H1 (cell line): ENCODE measurements around the gene GADD45GIP1. TPM values are rescaled to one million over a fixed set of nuclear protein-coding genes. Genes with fewer than 3 reads are reported as not detected.

Source experiments
- CTCF ChIA-PET: fragments of 300-600 bp; sonication (Branson Sonifier 250); formaldehyde crosslinking; loops from one replicate; lab custom pipeline; 2021; ENCODE audit not compliant: partially characterized antibody; lab: Charles Lee
- POLR2A ChIA-PET: fragments of 300-600 bp; sonication (Branson Sonifier 250); formaldehyde crosslinking; loops from one replicate; lab custom pipeline; 2021; ENCODE audit warnings: inconsistent platforms; ENCODE audit not compliant: partially characterized antibody; lab: Charles Lee
- DNase-seq, 2 experiments: peaks; one replicate each; pipeline versions ENCODE4 v3.0.0 to v3.0.0-alpha.2; 2010 to 2022; ENCODE audit warnings: low spot score in 2 of 2, low read depth in 1 of 2, mixed read lengths in 1 of 2
- FAIRE-seq: peaks from 2 replicates; lab custom pipeline; 2011; peaks lifted over from hg19 to GRCh38; lab: Jason Lieb, UNC
- H2AFZ ChIP-seq: 2 replicates; pipeline ENCODE4 v1.8.1; 2012; ENCODE audit warnings: low read length, inconsistent platforms
- H2AK5ac ChIP-seq: 2 replicates; pipeline ENCODE4 v1.6.1; 2013; ENCODE audit warnings: low read depth, low read length
- H2BK120ac ChIP-seq: replicated peaks from 2 replicates; pipeline ENCODE3; 2013; ENCODE audit warnings: low read depth, low read length, inconsistent platforms
- H2BK12ac ChIP-seq: 2 replicates; pipeline ENCODE4 v1.6.1; 2013; ENCODE audit warnings: low read depth, low read length
- H2BK15ac ChIP-seq: 2 replicates; pipeline ENCODE4 v1.6.1; 2013; ENCODE audit warnings: low read length
- H2BK20ac ChIP-seq: 2 replicates; pipeline ENCODE4 v1.6.1; 2013; ENCODE audit warnings: low read length
- H2BK5ac ChIP-seq: 2 replicates; pipeline ENCODE4 v1.6.1; 2013; ENCODE audit warnings: low read depth, low read length
- H3K14ac ChIP-seq: 2 replicates; pipeline ENCODE4 v1.6.1; 2013; ENCODE audit warnings: inconsistent platforms; ENCODE audit not compliant: insufficient read length
- H3K18ac ChIP-seq: 2 replicates; pipeline ENCODE4 v1.6.1; 2013; ENCODE audit warnings: low read length; ENCODE audit errors: extremely low read depth
- H3K23ac ChIP-seq: 2 replicates; pipeline ENCODE4 v1.6.1; 2013; ENCODE audit warnings: inconsistent platforms; ENCODE audit not compliant: insufficient read length
- H3K23me2 ChIP-seq: 2 replicates; pipeline ENCODE4 v1.6.1; 2013; ENCODE audit warnings: low read depth, low read length
- H3K27ac ChIP-seq: 2 replicates; pipeline ENCODE4 v1.6.1; 2011; ENCODE audit warnings: low read depth, low read length, inconsistent platforms
- H3K27me3 ChIP-seq, 4 experiments: replicated peaks in 1 of 4; 1 replicate in 1 of 4; 2 replicates in 3 of 4; pipeline versions ENCODE4 v1.6.1 to v1.8.1; 2011 to 2013; ENCODE audit warnings: low read length in 3 of 4, mild to moderate bottlenecking in 3 of 4, inconsistent platforms in 2 of 4, mixed read lengths in 2 of 4, moderate library complexity in 1 of 4; ENCODE audit not compliant: control insufficient read depth in 3 of 4, insufficient read depth in 3 of 4; ENCODE audit errors: extremely low read depth in 1 of 4
- H3K36me3 ChIP-seq, 4 experiments: 2 replicates each; pipeline versions ENCODE4 v1.6.1 to v1.8.1; 2011 to 2013; ENCODE audit warnings: mild to moderate bottlenecking in 4 of 4, low read length in 3 of 4, moderate library complexity in 2 of 4, control low read depth in 1 of 4, inconsistent platforms in 1 of 4; ENCODE audit not compliant: insufficient read depth in 4 of 4, control insufficient read depth in 2 of 4
- H3K4ac ChIP-seq: replicated peaks from 2 replicates; pipeline ENCODE3; 2013; ENCODE audit warnings: low read length, low read depth, mixed read lengths, inconsistent platforms; ENCODE audit not compliant: insufficient read length
- H3K4me1 ChIP-seq, 4 experiments: replicated peaks in 1 of 4; 1 replicate in 1 of 4; 2 replicates in 3 of 4; pipeline versions ENCODE4 v1.6.1 to v1.8.1; 2011 to 2013; ENCODE audit warnings: low read length in 3 of 4, inconsistent platforms in 2 of 4, mixed read lengths in 1 of 4; ENCODE audit not compliant: insufficient read depth in 4 of 4, control insufficient read depth in 3 of 4
- H3K4me2 ChIP-seq, 2 experiments: 2 replicates each; pipeline versions ENCODE4 v1.6.1 to v1.8.1; 2011 to 2013; ENCODE audit warnings: low read depth in 2 of 2, low read length in 2 of 2, control low read depth in 1 of 2, inconsistent platforms in 1 of 2, mild to moderate bottlenecking in 1 of 2; ENCODE audit not compliant: insufficient read depth in 1 of 2
- H3K4me3 ChIP-seq, 4 experiments: fragments of 200-600, 300-600 bp in 1 of 4; sonication (generic), shearing (Covaris generic), sonication (Bioruptor Twin) in 1 of 4; 2 replicates each; pipeline versions ENCODE4 v1.5.1 to v1.8.1; 2011 to 2016; ENCODE audit warnings: low read length in 4 of 4, low read depth in 3 of 4, control low read depth in 2 of 4, inconsistent platforms in 2 of 4, mild to moderate bottlenecking in 2 of 4, mixed read lengths in 1 of 4, moderate library complexity in 1 of 4; ENCODE audit not compliant: insufficient read depth in 2 of 4; ENCODE audit errors: extremely low read depth in 1 of 4
- H3K56ac ChIP-seq: replicated peaks from 2 replicates; pipeline ENCODE3; 2013; ENCODE audit warnings: low read depth, mild to moderate bottlenecking, mixed read lengths, low read length, inconsistent platforms; ENCODE audit not compliant: insufficient read length
- H3K79me1 ChIP-seq: 2 replicates; pipeline ENCODE4 v1.6.1; 2013; ENCODE audit warnings: low read depth, low read length, control low read depth
- H3K79me2 ChIP-seq, 2 experiments: 2 replicates each; pipeline versions ENCODE4 v1.6.1 to v1.8.1; 2012 to 2013; ENCODE audit warnings: low read length in 2 of 2, mild to moderate bottlenecking in 2 of 2, inconsistent platforms in 1 of 2; ENCODE audit not compliant: insufficient read depth in 2 of 2, control insufficient read depth in 1 of 2
- H3K9ac ChIP-seq, 4 experiments: replicated peaks in 1 of 4; 1 replicate in 1 of 4; 2 replicates in 3 of 4; pipeline versions ENCODE4 v1.6.1 to v1.8.1; 2011 to 2013; ENCODE audit warnings: low read depth in 3 of 4, low read length in 3 of 4, control low read depth in 2 of 4, mild to moderate bottlenecking in 2 of 4, moderate library complexity in 2 of 4, inconsistent platforms in 1 of 4; ENCODE audit errors: extremely low read depth in 1 of 4
- H3K9me3 ChIP-seq, 2 experiments: 2 replicates each; pipeline versions ENCODE4 v1.6.1 to v1.8.1; 2012 to 2013; ENCODE audit warnings: mild to moderate bottlenecking in 2 of 2, moderate library complexity in 2 of 2, control low read depth in 1 of 2, inconsistent platforms in 1 of 2, low read depth in 1 of 2, low read length in 1 of 2, mixed read lengths in 1 of 2; ENCODE audit not compliant: insufficient read depth in 2 of 2
- H4K20me1 ChIP-seq, 2 experiments: replicated peaks in 1 of 2; 2 replicates each; pipeline versions ENCODE3 to v1.8.1; 2011 to 2013; ENCODE audit warnings: inconsistent platforms in 2 of 2, low read length in 2 of 2, mild to moderate bottlenecking in 1 of 2; ENCODE audit not compliant: insufficient read depth in 2 of 2, control insufficient read depth in 1 of 2
- H4K5ac ChIP-seq: 2 replicates; pipeline ENCODE4 v1.6.1; 2013; ENCODE audit warnings: low read length, low read depth, mixed read lengths, inconsistent platforms; ENCODE audit not compliant: insufficient read length
- H4K8ac ChIP-seq: 2 replicates; pipeline ENCODE4 v1.8.0; 2013; ENCODE audit warnings: mild to moderate bottlenecking, moderate library complexity, low read length, inconsistent platforms; ENCODE audit not compliant: insufficient read depth; ENCODE audit errors: extremely low read depth
- H4K91ac ChIP-seq: replicated peaks from 2 replicates; pipeline ENCODE3; 2013; ENCODE audit warnings: low read length, mixed read lengths, inconsistent platforms; ENCODE audit not compliant: insufficient read length
- WGBS, 2 experiments: shearing (Covaris generic) in 1 of 2; methylation state at CpG; one replicate each; pipeline versions ENCODE4 v1.1.6 to v1.1.7; 2013 to 2015; ENCODE audit warnings: low lambda C conversion rate in 2 of 2, mixed read lengths in 2 of 2, inconsistent platforms in 1 of 2, low coverage in 1 of 2, missing lambda C conversion rate in 1 of 2; ENCODE audit not compliant: insufficient replicate concordance in 2 of 2, insufficient coverage in 1 of 2, insufficient read length in 1 of 2; ENCODE audit errors: extremely low coverage in 1 of 2, missing lambda C conversion rate in 1 of 2; 5-methylcytosine and 5-hydroxymethylcytosine counted together
- polyA plus RNA-seq, 7 experiments: library from polyadenylated mRNA; depleted of rRNA in 3 of 7; stranded (reverse) in 5 of 7; unstranded in 2 of 7; fragments of >200 nt in 5 of 7; fragments of 200-250 nt in 2 of 7; gene quantifications; 1 replicate in 5 of 7; 2 replicates in 1 of 7; 4 replicates in 1 of 7; pipeline versions ENCODE4 v1.2.1 to v1.2.3, GENCODE V29; 2011 to 2013; ENCODE audit warnings: missing spikeins in 2 of 7, mixed read lengths in 2 of 7
- total RNA-seq: library from RNA; stranded (reverse); fragmentation: NEBNext Ultra II Directional; extraction: Animal tissue kit (Norgen Biotek cat#: 25700); gene quantifications from 2 replicates; pipeline ENCODE4 v1.2.1, GENCODE V29; 2021

GADD45GIP1 gene
- total and polyA plus RNA-seq, 2 of the 8 experiments (the other 6 are each of a cell fraction or from before 2014, with no cell fraction given): 42.2 to 42.6 TPM

DNA sequence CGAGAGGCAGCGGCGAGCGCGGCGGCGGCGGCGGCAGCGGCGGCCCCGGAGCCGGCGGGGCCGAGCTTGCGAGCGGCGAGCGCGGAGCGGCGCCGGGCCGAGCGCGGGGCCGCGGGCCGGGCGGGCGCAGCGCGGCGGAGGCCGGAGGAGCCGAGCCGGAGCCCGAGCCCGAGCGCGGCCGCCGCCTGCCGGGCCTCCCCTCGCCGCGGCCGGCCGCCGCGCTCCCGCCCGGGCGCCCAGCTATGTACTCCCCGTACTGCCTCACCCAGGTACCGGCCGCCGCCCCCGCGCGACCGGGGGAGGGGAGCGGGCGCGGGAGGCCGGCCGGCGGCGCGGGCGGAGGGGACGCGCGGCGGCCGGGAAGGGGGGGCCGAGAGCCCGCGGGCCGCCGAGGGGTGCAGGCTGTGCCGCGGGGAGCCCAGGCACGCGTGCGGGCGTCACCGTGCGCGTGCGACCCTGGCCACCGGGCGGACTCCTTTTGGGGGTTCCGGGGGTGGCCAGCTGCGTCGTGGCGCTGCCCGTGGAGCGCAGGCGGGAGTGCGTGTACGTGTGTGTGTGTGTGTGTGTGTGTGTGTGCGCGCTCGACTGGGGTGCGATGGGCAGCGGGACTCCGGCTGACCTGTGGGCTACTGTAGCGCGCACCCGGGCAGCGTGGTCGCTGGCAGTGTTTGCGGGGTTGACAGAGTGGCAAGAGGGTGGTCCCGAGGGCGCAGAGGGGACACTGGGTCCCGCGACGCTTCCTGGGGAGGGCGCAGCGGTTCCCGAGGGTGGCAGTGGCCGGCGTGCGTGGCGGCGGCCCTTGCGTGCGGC is 38.8 kb upstream of the GADD45GIP1 start:
- FAIRE-seq: no peak
- Histone ChIP-seq H3K79me2 (no peaks in the 10 kb centered on the region), H3K27ac (no peak overlapping the region), H2BK5ac (no peak overlapping the region), H4K20me1 (peaks cover 10 to 25% of the 10 kb centered on the region in 2 experiments), H3K4ac (no peak overlapping the region), H2AFZ (no peak overlapping the region; the same call in 1 of the 2 replicates), H3K36me3 (peaks cover 0 to 8% (median 0%) of the 10 kb centered on the region in 4 experiments; a peak in 1 of 8 replicates), H4K91ac (no peak overlapping the region), H2BK20ac (no peak overlapping the region), H3K27me3 (peaks cover 53 to 90% (median 81%) of the 10 kb centered on the region in 4 experiments), H4K5ac (no peak overlapping the region), H3K14ac (no peak overlapping the region), H3K4me3 (peak overlapping the region; percentile 7 to 50 (median 22); a peak in 6 of 8 replicates), H3K4me1 (peaks cover 0 to 10% (median 6%) of the 10 kb centered on the region in 4 experiments; a peak in 5 of 7 replicates), H3K23me2 (peaks cover 9% of the 10 kb centered on the region), H2BK120ac (no peak overlapping the region), H3K56ac (no peak overlapping the region), H3K9me3 (no peaks in the 10 kb centered on the region), H3K4me2 (peak overlapping the region; percentile 78 to 84), H3K9ac (no peak overlapping the region), H2AK5ac (no peak overlapping the region), H3K79me1 (peaks cover 3% of the 10 kb centered on the region; the same call in 1 of the 2 replicates), H2BK15ac (no peak overlapping the region), H4K8ac (peak overlapping the region; percentile 57), H3K18ac (no peak overlapping the region; the same call in 1 of the 2 replicates), H3K23ac (no peak overlapping the region), H2BK12ac (0 out of 2 replicates have a peak overlapping the region, but pooled peaks have one; percentile 80)
- 7% methylated on average over 31 of the region's 129 CpGs; no CpG with 5 or more reads in 1 of the 2 experiments for WGBS, 2 experiments
- POLR2A ChIA-PET: interaction anchor here (0.6 to 1.0 kb wide), 3 partner anchors 11 to 30 kb away, joined by 3 to 6 read pairs (median 3); no protein-coding TSS in a partner anchor
- DNase-seq: no peak
- CTCF ChIA-PET: interaction anchor here (0.6 to 1.8 kb wide), 4 partner anchors 10 to 94 kb away, joined by 3 to 6 read pairs (median 4); no protein-coding TSS in a partner anchor
